GM21825 (cell line): ENCODE measurements around the gene HMX2.

Experiments
- ATAC-seq: cut with Tn5 transposase; IDR thresholded peaks from one replicate; pipeline ENCODE4 v1.9.1; 2021; ENCODE audit warnings: mild to moderate bottlenecking, moderate library complexity; ENCODE audit not compliant: unreplicated experiment

The HMX2 gene, protein sequence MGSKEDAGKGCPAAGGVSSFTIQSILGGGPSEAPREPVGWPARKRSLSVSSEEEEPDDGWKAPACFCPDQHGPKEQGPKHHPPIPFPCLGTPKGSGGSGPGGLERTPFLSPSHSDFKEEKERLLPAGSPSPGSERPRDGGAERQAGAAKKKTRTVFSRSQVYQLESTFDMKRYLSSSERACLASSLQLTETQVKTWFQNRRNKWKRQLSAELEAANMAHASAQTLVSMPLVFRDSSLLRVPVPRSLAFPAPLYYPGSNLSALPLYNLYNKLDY

DNA sequence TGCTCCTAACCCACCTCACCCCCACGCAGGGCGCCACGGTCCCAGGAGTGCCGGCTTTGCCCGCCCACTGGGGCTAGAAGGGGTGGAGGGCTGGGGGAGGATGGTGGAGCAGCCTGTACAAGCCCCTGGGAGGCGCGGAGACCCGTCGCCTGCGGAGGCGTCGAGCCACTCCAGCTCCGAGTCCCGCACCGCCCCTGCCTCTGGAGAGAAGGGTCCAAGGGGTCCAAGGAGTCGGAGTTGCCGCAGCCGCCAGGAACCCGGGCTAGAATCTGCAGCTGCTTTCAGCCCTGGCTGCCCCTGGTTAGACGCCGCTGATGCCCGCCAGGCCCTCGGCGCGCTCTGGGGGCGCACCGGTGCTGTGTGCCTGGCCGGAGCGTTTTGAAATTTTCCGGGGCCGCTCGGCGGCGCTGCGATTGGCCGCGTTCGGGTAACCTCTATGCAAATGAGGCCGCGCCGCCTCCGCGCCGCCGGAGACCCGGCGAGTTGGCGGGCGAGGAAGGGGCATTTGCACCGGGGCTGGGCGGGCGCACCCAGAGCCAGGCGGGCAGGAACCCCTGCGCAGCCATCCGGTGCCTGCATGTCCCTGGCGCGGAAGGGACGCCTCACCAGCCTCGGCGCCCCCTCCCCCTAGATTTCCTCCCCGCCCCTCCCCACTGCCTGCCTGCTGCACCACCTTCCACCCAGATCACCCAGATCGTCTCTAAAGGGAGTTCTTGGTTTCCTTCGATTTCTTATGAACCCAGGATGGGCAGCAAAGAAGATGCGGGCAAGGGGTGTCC, at the start of gene HMX2:
TSS of gene HMX2 (plus strand) at position 502 of the 779 bp plus-strand sequence. CDS start at position 745, 243 bp downstream.
- no peak for ATAC-seq

DNA sequence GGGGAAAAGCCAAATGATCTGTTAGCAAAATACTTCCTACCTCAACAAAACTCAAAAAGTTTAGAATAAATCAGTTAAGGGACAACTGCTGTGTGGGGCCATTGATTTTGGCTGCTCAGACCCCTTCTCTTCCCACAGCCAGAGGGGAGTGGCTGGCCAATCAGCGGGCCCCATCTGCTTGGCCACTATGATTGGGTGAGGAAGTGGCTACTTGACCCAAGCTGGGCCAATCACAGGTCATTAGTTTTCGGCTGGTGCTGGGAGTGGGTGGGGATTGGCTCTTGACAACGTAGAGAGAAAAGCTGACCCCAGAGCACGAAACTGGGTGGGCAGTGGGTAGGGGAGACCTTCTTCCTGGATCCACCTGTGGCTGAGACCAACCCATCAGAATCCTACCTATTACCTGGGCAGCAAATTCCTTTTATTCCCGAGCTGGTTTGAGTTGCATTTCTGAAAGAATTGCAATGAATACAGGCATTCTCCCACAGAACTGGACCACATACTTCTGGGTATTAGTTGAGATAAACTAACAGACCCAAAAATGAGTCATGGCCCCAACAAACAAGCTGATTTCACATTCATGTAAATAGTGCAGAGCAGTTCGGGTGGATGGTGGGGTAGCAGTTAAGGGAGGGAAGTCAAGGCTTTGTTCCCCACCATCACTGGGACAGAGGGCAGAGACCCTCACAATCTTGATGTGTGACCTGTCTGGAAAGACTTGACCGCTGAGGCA, 47.7 kb upstream of the HMX2 start:
- ATAC-seq, result no peak

DNA sequence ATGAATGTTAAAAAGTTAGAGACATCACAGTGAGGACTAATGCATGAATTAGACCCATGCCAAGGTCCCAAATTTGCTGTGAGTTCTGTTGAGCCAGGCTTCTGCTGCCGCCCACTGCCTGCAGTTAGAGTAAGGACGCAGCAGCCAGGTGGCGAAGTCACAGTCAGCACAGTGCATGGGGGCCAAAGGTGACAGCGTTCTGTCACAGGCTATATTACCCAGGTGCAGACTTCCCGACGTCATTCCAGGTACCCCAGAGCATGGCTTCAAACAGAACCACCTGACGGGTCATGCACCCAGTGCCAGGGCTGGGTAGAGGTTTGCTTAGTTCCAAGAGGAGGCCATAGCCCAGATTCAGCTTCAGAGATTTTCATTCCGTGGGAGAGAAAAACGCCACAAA, 46.1 kb upstream of the HMX2 start:
- ATAC-seq, result no peak

DNA sequence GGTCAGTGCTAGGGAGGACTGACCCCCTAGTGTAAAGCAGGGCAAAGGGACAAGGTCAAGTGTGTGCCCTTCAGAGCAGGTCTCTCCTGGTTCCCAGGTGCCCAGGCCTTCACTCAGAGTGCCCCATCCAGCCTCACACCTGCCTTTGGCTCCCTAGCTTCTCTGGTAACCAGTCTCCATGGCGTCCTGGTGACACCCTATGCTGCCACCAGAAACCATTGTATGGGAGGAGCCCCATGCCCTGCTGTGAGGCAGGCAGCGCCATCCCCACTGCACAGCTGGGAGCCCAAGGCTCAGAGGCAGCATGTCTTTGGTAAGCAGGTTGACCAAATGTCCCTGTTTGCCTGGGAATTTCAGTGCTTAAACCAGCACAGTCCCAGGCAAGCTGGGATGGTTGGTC, 45.3 kb upstream of the HMX2 start:
- no peak for ATAC-seq

DNA sequence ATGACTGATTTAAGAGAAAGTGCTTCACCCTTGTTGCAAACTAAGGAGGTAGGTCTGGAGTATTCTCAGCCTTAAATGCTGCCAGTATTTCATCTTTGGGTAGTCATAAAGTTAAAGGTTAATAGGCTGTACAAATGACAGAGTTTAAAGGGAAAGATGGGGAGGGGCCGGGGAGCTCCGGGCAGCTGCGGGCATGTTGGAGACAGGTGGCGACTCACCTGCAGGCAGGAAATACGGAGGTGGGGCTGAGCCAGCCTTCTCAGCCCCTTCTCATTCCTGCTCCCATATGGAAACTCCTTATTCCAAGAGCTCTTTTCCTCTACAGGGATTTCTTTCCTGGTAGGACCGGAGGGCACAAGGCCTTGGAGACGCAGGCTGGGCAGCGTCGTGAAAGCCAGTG, 44.0 kb upstream of the HMX2 start:
- no peak for ATAC-seq

DNA sequence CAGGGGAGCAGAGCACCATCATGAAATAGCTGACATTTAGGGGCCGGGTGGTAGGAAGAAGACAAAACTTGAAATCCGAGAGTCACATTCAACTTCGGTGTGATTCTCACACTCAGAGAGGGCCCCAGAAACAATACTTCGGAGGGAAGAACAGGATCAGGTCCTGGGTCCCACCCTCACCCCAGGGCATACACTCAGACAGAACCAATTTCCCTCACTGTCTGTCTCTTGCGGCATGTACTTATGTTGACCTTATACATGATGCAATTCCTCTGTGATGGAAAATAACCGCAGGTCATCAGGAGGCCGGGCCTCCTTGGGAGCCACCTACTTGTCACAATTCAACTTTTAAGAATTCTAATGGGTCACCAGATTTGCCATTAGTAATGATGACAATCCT, 38.5 kb upstream of the HMX2 start:
- ATAC-seq, result no peak

DNA sequence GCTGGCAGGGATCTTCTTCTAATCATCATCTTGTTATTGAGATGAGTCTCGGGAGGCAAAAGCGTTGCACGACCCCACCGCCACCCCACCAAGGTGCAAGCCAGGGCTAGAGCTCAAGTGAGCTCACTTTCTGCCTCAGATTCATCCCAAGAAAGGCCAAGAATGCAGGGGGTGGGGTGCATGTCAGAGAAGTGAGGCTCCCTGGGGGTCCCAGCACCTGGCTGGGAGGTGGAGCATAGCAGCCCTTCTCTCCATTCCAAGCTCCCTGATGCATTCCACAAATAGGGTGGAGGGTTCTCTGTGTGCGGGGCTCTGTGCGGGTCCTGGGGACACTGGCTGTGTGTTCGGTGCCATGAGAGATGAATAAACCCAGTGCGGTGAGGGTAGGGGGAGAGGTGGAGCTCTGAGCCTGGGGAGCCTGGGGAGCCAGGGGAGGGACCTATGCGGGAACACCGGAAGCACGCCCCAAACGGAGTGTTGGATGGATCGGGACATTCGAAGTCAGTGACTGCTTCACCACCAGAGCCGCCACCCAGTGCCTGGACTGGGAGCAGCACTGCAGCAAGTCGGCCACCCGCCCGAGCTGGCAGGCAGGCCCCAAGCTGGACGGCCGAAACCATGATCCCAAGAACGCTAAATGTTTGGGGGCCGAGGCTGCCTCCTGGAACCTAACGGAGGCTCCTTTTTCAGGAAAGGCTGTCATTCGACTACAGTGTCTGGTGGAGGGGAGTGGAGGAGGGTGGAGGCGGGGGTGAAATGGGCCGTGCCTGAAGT, 30.1 kb upstream of the HMX2 start:
- ATAC-seq, result no peak

DNA sequence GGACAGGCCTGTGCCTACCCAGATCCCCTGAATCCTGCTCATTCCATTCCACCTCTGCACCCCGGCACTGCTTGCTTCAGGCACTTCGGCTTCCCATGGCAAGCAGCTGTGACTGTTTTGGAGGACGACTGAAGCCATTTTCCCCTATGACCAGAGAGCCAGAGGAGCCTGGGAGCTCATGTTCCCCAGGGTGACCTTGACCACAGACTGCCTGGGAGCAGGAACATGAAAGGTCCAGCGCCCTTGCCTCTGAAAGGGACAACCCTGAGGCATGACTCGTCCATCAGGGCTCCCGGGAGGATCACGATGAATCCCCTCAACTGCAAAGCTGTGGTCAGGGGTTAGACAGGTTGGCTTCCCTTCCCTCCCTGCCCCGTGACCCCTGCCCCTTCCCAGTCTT, 28.9 kb upstream of the HMX2 start:
- no peak for ATAC-seq

DNA sequence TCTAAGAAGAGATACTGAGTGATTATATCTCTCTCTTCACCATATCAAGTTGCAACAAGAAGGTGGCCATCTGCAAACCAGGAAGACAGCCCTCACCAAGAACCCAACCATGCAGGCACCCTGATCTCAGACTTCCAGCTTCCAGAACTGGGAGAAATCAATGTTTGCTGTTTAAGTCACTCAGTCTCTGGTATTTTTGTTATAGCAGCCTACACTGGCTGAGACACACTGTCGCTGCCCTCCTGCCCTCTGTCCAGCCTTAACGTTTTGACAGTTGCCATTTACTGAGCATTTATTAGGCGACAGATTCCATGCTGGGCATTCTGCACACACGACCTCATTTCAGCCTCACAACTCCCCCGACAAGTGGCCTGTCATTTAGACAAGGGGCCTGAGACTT, 21.7 kb upstream of the HMX2 start:
- ATAC-seq, result no peak

DNA sequence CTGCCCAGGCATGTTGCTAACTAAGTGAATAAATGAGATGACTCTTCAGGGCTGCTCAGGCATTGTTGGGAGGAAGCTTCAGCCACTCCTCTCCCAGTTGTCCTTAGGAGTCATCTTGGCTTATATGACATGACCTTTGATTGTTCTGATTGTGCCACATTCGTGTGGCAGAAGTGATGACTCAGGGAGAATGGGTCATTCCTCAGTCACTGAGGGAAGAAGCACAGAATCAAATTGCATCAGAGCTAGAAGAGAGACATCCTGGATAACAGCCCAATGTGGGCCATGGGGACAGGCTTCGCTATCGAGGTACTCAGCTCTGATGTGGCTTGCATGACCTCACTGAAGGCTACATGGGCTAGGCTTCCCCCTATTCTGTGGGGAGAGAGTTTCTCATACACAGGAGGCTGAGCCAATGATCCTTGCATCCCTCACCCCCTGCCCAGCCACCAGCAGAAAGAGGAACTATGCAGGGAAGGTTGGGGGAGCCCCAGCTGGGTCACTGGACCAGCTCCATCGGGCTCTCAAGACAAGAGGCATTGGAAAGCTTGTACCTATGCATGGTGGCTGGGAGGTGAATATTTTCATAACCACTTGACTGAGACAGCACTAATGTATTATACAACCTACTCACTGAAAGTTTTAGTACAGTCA, 18.2 kb upstream of the HMX2 start:
- no peak for ATAC-seq

DNA sequence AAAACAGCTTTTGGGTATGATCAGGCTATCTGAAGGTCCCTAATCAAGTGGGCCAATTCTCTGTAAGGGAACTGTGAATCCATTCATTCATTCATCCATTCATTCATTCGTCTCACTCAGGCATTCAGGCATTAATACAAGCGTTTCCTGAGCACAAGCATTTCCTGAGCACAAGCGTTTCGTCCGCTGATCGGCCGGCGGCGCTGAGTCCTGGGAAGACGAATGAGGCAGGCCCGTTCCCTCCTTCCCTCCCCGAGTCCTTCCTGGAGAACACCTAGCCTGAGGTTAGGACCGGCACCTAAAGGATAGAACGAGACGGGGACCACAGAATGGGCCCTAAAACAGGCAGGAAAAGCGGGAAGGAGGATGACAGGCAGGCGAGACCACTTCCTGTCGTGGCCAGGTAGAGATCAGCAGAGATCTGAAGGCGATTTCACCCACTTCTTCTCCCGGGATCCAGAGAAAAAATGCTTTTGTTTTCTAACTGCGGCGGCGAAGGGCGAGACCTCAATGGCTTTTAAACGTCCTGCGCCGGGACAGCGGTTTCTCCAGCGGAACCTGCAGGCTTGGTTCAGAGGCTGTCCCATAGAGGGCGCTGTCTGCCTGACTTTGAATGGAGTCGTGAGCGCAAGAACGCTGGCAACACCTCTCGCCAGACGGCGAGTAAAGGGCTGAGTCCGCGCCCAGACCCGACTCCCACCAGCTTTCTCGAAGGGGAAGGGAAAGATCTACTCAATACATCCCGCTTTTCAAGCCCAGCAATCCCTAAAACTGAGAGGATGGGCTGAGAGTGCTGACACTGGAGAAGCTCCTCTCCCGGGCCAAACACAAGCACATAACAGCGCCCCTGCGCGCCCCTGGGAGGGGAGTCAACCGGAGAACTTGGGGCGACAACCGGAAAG, 15.1 kb upstream of the HMX2 start:
- ATAC-seq, result no peak

DNA sequence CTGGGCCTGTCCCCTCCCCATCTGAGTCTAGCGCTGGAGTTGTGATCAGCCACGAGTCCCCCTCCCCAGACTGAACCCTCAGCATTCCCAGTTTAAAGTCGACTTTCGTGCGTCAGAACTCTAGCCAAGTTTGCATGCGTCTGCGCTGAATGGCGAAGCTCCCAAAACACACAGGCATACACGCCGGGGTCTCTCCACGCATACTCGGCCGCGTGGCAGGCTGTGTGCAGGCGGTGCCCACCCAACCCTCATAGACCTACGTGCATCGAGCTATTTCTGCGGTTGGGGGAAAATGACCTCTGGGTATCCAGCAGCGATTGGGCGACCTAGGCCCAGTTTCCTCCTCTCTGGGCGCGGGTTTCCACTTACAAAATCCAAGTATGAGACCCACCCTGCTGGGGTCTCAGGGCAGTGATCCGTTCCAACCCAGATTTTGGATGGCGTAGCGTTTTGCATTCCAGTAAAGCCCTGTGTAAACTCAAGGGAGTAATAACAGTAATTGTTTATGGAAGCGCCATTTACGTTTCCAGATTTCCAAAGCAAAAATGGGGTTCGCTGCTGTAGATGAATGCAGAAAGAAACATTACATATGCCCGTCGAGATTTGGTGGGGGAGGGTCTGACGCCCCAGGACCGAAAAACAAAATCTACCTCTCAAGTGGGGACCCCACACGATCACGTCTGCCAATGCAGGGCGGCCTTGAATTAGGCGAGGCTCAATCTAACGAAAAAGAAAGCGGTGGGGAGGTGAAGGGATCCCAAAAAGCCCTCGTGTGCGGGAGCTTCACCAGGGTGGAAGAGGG, 14.2 kb upstream of the HMX2 start:
- no peak for ATAC-seq

DNA sequence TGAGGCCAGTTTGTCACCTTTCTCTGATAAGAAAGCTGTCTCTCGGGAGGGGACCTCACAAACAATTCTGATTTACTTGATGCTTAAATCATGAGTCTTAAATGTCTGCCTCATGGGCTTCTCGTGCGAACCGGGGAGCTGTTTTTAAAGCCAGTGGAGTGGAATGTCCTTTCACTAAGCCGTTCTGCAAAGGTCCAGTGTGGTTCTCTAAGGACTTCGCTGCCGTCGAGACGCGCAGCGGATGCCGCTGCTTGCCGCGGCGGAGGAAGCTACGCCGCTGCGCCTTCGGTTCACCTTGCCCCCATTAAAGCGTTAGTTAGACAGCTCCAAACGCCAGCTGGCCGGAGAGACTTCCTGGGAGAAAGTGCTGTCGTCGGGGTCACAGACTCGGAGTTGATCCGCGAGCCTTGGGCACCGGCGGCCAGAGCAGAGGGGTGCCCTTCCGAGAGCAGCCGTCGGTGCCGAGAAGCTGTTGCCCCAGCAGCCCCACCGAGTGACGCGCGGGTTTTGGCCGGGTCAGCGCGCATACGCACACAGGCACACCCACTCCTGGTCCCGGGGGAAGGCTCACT, 13.5 kb upstream of the HMX2 start:
- no peak for ATAC-seq

DNA sequence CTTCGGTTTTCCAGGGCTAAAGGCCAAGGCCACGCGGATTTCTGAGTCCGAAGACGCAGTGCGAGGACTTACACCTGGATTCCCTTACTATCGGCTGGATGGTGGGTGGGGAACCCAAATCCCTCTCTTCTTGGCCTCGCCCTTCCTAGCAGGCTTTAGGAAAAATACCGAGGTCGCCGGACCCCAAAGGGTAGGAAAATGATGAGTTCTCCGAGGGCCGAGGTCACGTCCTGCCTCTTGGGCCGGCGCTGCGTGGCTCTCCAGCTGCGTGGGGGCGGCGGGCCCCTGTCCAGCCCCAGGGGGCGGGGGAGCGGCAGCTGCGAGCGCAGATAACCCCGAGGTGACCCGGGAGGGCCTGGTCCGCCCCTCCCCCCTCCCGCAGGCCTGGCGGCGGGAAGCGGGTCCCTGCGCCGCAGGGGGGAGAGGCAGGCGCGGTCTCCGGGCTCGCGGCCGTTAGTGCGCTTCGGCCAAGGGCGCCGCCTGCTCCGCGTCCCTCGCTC, 13.0 kb upstream of the HMX2 start:
- no peak for ATAC-seq

DNA sequence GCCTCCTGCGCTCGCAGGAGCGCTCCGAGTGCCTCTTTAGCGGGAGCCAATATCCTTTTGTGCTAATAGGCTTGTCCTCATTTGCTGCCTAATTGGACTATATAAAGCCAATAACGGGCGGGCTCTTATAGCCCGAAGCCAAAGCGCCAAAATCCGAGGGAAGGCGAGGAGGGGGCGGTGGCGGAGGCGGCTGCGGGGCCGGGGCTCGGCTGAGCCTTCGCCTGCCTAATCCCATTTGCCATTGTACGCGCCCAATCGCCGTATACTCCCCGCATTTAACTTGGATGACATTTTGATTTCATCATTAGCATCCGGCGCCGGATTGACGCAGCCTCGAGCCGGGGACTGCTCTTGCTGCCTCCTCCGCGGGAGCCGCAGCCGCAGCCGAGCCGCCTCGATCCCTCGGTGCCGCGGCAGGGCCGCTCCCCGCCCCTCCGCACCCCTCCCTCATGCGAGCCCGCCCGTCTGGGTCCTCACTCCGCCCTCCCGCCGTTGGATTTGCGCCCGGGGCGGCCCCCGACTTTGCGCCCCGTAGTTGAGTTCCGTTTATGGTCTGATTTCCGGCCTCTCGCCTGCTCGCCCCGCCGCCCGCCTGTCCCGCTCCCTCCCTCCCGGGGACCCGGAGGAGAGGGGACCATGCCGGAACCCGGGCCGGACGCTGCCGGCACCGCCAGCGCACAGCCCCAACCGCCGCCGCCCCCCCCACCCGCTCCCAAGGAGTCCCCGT, 12.4 kb upstream of the HMX2 start, which contains the start of gene HMX3:
TSS of gene HMX3 (plus strand) at position 556 of the 727 bp plus-strand sequence. CDS start at position 637, 81 bp downstream.
- no peak for ATAC-seq

DNA sequence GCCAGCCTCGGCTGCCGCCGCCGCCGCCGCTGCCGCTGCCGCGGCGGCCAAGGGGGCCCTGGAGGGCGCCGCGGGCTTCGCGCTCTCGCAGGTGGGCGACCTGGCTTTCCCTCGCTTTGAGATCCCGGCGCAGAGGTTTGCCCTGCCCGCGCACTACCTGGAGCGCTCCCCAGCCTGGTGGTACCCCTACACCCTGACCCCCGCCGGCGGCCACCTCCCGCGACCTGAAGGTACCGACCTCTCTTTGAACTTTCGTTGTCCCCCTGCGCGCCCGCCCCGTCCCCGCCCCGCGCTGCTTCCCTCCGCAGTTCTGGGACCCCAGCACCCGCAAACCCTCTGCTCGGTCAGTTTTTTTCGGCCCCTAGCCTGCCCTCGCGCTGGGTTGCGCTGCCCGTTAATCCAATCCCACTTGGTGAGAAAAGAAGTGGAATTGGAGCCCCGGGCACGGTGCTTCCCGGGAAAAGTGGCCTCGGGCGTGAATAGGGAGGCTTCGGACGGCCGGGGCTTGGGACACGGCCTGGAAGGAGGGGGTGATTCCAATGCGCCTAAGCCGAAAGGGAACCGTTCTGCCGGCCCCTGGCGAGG, 11.6 kb upstream of the HMX2 start:
- ATAC-seq, result no peak
